SK-N-SH (cell line): ENCODE measurements around the gene SETD1A.

Source experiments
- FOXM1 ChIP-seq: IDR thresholded peaks from 2 replicates; pipeline ENCODE4 v1.4.0; 2012; ENCODE audit warnings: low read depth, mild to moderate bottlenecking
- JUND ChIP-seq: IDR thresholded peaks from 2 replicates; pipeline ENCODE4 v1.4.0; 2012
- MEF2A ChIP-seq: IDR thresholded peaks from 2 replicates; pipeline ENCODE4 v1.4.0; 2012; ENCODE audit warnings: low read depth, borderline replicate concordance
- RAD21 ChIP-seq: IDR thresholded peaks from 2 replicates; pipeline ENCODE4 v1.6.1; 2012; ENCODE audit warnings: mild to moderate bottlenecking, low read length
- TF ChIP-seq, protein P1 (sequence below): fragments of 150-350 bp; IDR thresholded peaks from 2 replicates; pipeline ENCODE4 v1.6.1; 2017; ENCODE audit warnings: antibody characterized with exemption, low read length, low read depth, borderline replicate concordance
- TF ChIP-seq, protein P2 (sequence below): IDR thresholded peaks from 2 replicates; pipeline ENCODE4 v1.6.1; 2012; ENCODE audit warnings: mild to moderate bottlenecking, low read depth, low read length, moderate library complexity
- TF ChIP-seq, protein P3 (sequence below): fragments of 200-600 bp; sonication (generic); IDR thresholded peaks from 2 replicates; pipeline ENCODE4 v1.6.1; 2017; ENCODE audit warnings: antibody characterized with exemption, mild to moderate bottlenecking, moderate library complexity

DNA sequence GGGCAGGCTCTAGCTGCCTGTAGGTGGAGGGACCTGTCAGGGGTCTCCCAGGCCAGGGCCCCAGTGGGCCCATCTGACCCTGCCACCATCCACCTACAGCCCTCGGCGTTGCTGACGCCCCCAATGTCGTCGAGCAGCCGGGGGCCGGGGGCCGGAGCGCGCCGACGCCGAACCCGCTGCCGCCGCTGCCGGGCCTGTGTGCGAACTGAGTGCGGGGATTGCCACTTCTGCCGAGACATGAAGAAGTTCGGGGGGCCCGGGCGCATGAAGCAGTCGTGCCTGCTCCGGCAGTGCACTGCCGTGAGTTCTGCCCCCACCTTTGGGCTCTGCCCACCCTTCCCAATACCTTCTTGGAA, 31.9 kb upstream of the SETD1A start:
- TF ChIP-seq MEF2A (no peak), FOXM1 (no peak), JUND (no peak), RAD21 (no peak)
- TF ChIP-seq, protein P1, sequence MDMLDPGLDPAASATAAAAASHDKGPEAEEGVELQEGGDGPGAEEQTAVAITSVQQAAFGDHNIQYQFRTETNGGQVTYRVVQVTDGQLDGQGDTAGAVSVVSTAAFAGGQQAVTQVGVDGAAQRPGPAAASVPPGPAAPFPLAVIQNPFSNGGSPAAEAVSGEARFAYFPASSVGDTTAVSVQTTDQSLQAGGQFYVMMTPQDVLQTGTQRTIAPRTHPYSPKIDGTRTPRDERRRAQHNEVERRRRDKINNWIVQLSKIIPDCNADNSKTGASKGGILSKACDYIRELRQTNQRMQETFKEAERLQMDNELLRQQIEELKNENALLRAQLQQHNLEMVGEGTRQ: no peak
- TF ChIP-seq, protein P2, sequence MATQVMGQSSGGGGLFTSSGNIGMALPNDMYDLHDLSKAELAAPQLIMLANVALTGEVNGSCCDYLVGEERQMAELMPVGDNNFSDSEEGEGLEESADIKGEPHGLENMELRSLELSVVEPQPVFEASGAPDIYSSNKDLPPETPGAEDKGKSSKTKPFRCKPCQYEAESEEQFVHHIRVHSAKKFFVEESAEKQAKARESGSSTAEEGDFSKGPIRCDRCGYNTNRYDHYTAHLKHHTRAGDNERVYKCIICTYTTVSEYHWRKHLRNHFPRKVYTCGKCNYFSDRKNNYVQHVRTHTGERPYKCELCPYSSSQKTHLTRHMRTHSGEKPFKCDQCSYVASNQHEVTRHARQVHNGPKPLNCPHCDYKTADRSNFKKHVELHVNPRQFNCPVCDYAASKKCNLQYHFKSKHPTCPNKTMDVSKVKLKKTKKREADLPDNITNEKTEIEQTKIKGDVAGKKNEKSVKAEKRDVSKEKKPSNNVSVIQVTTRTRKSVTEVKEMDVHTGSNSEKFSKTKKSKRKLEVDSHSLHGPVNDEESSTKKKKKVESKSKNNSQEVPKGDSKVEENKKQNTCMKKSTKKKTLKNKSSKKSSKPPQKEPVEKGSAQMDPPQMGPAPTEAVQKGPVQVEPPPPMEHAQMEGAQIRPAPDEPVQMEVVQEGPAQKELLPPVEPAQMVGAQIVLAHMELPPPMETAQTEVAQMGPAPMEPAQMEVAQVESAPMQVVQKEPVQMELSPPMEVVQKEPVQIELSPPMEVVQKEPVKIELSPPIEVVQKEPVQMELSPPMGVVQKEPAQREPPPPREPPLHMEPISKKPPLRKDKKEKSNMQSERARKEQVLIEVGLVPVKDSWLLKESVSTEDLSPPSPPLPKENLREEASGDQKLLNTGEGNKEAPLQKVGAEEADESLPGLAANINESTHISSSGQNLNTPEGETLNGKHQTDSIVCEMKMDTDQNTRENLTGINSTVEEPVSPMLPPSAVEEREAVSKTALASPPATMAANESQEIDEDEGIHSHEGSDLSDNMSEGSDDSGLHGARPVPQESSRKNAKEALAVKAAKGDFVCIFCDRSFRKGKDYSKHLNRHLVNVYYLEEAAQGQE: no peak
- TF ChIP-seq, protein P3, sequence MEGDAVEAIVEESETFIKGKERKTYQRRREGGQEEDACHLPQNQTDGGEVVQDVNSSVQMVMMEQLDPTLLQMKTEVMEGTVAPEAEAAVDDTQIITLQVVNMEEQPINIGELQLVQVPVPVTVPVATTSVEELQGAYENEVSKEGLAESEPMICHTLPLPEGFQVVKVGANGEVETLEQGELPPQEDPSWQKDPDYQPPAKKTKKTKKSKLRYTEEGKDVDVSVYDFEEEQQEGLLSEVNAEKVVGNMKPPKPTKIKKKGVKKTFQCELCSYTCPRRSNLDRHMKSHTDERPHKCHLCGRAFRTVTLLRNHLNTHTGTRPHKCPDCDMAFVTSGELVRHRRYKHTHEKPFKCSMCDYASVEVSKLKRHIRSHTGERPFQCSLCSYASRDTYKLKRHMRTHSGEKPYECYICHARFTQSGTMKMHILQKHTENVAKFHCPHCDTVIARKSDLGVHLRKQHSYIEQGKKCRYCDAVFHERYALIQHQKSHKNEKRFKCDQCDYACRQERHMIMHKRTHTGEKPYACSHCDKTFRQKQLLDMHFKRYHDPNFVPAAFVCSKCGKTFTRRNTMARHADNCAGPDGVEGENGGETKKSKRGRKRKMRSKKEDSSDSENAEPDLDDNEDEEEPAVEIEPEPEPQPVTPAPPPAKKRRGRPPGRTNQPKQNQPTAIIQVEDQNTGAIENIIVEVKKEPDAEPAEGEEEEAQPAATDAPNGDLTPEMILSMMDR: no peak
